ENCODE results near the gene MAPK13. TPM values are rescaled to one million over a fixed set of nuclear protein-coding genes. Genes with fewer than 3 reads are reported as not detected.

The MAPK13 gene
- total and polyA plus RNA-seq, 4 donors, result 1.9 to 17.2 (median 3.0) TPM

DNA sequence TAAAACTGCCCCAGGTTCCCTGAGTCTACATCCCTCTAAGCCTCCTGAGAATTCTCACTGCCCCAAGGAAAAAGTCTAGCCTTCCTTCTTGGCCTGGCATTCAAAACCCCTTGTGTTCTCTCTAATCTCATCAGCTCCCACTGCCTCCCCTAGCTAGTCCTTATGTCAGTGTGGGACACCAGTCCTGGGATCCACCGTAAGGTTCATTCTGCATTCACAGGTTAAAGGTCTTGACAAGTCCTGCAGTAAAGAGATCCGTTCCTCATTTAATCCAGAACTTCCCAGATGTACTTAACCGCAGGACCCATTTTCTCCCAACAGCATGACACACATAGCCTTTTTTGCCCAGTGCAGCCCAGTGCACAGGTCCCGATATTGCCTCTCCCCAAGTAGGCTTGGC is 11.6 kb downstream of the MAPK13 start:
- no peaks in the 10 kb centered on the region for H3K27me3 ChIP-seq (ENCODE audit: control insufficient read depth in 4 of 4, insufficient read depth in 4 of 4, low read length in 3 of 4)
- no peak overlapping the region for H3K4me3 ChIP-seq (ENCODE audit: low read depth in 1 of 3, low read length in 3 of 3)
- no peak overlapping the region for H3K9ac ChIP-seq (ENCODE audit: low read depth in 1 of 2, low read length in 2 of 2)
- H3K4me1 ChIP-seq (ENCODE audit: control insufficient read depth in 4 of 4, insufficient read depth in 4 of 4, low read length in 3 of 4), result no peaks in the 10 kb centered on the region
- no peak overlapping the region for H3K27ac ChIP-seq (ENCODE audit: low read depth in 1 of 2, low read length in 2 of 2)
- DNase-seq (ENCODE audit: low spot score), result no peak
- H3K9me3 ChIP-seq (ENCODE audit: control insufficient read depth in 4 of 4, low read length in 3 of 4), result no peaks in the 10 kb centered on the region
- WGBS, result 97% methylated on average over 4 of the region's 4 CpGs
- TF ChIP-seq GABPA (IDR thresholded peaks at IDR 0.05 in 1 of 2, conservative IDR thresholded peaks at IDR 0.05 in 1 of 2) (no peak), HNF4G (IDR thresholded peaks at IDR 0.05) (no peak), JUND (IDR thresholded peaks at IDR 0.05) (no peak)
- TF ChIP-seq, protein P1, sequence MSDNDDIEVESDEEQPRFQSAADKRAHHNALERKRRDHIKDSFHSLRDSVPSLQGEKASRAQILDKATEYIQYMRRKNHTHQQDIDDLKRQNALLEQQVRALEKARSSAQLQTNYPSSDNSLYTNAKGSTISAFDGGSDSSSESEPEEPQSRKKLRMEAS (IDR thresholded peaks at IDR 0.05), result no peak
- TF ChIP-seq, protein P2, sequence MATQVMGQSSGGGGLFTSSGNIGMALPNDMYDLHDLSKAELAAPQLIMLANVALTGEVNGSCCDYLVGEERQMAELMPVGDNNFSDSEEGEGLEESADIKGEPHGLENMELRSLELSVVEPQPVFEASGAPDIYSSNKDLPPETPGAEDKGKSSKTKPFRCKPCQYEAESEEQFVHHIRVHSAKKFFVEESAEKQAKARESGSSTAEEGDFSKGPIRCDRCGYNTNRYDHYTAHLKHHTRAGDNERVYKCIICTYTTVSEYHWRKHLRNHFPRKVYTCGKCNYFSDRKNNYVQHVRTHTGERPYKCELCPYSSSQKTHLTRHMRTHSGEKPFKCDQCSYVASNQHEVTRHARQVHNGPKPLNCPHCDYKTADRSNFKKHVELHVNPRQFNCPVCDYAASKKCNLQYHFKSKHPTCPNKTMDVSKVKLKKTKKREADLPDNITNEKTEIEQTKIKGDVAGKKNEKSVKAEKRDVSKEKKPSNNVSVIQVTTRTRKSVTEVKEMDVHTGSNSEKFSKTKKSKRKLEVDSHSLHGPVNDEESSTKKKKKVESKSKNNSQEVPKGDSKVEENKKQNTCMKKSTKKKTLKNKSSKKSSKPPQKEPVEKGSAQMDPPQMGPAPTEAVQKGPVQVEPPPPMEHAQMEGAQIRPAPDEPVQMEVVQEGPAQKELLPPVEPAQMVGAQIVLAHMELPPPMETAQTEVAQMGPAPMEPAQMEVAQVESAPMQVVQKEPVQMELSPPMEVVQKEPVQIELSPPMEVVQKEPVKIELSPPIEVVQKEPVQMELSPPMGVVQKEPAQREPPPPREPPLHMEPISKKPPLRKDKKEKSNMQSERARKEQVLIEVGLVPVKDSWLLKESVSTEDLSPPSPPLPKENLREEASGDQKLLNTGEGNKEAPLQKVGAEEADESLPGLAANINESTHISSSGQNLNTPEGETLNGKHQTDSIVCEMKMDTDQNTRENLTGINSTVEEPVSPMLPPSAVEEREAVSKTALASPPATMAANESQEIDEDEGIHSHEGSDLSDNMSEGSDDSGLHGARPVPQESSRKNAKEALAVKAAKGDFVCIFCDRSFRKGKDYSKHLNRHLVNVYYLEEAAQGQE (IDR thresholded peaks at IDR 0.05), result no peak
- TF ChIP-seq, protein P3, sequence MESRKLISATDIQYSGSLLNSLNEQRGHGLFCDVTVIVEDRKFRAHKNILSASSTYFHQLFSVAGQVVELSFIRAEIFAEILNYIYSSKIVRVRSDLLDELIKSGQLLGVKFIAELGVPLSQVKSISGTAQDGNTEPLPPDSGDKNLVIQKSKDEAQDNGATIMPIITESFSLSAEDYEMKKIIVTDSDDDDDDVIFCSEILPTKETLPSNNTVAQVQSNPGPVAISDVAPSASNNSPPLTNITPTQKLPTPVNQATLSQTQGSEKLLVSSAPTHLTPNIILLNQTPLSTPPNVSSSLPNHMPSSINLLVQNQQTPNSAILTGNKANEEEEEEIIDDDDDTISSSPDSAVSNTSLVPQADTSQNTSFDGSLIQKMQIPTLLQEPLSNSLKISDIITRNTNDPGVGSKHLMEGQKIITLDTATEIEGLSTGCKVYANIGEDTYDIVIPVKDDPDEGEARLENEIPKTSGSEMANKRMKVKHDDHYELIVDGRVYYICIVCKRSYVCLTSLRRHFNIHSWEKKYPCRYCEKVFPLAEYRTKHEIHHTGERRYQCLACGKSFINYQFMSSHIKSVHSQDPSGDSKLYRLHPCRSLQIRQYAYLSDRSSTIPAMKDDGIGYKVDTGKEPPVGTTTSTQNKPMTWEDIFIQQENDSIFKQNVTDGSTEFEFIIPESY (IDR thresholded peaks at IDR 0.05), result no peak
- TF ChIP-seq, protein P4, sequence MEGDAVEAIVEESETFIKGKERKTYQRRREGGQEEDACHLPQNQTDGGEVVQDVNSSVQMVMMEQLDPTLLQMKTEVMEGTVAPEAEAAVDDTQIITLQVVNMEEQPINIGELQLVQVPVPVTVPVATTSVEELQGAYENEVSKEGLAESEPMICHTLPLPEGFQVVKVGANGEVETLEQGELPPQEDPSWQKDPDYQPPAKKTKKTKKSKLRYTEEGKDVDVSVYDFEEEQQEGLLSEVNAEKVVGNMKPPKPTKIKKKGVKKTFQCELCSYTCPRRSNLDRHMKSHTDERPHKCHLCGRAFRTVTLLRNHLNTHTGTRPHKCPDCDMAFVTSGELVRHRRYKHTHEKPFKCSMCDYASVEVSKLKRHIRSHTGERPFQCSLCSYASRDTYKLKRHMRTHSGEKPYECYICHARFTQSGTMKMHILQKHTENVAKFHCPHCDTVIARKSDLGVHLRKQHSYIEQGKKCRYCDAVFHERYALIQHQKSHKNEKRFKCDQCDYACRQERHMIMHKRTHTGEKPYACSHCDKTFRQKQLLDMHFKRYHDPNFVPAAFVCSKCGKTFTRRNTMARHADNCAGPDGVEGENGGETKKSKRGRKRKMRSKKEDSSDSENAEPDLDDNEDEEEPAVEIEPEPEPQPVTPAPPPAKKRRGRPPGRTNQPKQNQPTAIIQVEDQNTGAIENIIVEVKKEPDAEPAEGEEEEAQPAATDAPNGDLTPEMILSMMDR (IDR thresholded peaks at IDR 0.05; ENCODE audit: low read depth, low read length, missing input control), result no peak
- peaks cover 0 to 2% (median 0%) of the 10 kb centered on the region in 4 donors for H3K36me3 ChIP-seq (ENCODE audit: control insufficient read depth in 4 of 4, insufficient read depth in 3 of 4, low read depth in 1 of 4, low read length in 3 of 4)

DNA sequence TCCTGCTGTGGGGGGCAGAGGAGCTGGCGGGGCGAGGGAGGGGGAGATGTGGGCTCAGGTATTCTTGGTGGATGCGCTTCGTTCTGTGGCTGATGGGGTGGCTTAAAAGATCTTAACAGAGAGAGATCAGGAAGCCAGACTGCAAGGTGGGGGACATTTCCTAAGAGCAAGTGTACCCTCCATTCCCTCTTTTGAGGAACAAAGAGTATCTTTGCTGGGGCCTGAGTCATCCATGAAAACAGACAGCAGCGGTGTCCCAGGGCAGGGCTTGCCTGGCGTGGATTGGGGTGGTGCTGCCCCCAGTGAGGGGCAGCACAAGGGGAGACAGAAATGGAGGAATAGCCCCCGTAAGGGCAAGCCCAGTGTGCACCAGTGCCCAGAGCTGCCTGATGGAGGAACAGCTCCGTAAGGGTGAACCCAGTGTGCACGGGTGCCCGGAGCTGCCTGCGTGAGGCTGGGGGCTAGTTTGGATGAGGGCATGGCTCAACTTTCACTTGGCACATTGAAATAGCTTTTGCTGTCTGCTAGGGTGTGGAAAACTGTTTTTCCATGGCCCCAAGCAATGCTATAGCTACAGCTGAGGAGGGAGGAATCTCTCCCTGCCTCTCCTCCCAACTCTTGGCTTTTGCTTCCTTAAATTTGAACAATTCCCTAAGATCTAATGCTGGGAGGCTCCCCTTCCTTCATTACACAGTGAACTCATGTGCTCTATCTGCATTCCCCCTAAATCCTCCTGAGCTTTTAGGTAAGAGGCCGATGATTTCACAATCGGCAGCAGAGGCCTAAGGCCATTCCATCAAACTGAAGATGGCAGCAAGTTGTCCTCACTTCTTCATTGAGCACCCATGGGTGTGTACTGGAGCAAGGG is 12.9 kb downstream of the MAPK13 start:
- Histone ChIP-seq H3K4me1 (ENCODE audit: control insufficient read depth in 4 of 4, insufficient read depth in 4 of 4, low read length in 3 of 4) (no peaks in the 10 kb centered on the region), H3K27me3 (ENCODE audit: control insufficient read depth in 4 of 4, insufficient read depth in 4 of 4, low read length in 3 of 4) (no peaks in the 10 kb centered on the region), H3K9ac (ENCODE audit: low read depth in 1 of 2, low read length in 2 of 2) (no peak overlapping the region), H3K9me3 (ENCODE audit: control insufficient read depth in 4 of 4, low read length in 3 of 4) (no peaks in the 10 kb centered on the region), H3K27ac (ENCODE audit: low read depth in 1 of 2, low read length in 2 of 2) (no peak overlapping the region), H3K36me3 (ENCODE audit: control insufficient read depth in 4 of 4, insufficient read depth in 3 of 4, low read depth in 1 of 4, low read length in 3 of 4) (peaks cover 0 to 1% (median 0%) of the 10 kb centered on the region in 4 donors), H3K4me3 (ENCODE audit: low read depth in 1 of 3, low read length in 3 of 3) (no peak overlapping the region)
- no peak for DNase-seq (ENCODE audit: low spot score)
- TF ChIP-seq, protein P2 (IDR thresholded peaks at IDR 0.05), result no peak
- WGBS, result 94% methylated on average over 13 of the region's 13 CpGs

Measured in liver (tissue), 9 donors.